Measurements from ENCODE around the gene BPIFA3.

The BPIFA3 gene

DNA sequence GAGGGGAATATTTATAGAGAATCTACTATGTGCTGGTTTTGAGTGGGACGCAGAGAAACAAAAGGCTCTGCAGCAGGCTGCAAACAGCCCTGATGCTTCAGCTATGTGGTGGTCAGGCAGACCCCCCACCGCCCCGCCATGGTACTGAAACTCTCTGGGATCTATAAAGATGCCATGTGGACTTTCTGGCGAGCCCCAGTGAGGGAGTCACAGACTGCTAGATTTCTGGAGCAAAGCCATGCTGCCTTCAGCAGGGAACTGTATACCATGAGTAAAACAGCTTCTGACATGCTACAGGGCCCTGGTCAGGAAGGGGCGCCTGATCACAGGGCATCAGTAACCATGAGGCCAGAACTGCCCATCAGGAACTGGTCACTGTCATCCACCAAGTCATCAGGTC is 46.6 kb downstream of the BPIFA3 start:
- DNase-seq (ENCODE audit: low spot score) = no peak

- no peak for DNase-seq (ENCODE audit: low spot score)
Measured at GRCh38 chr20:33267701-33268100, 50.5 kb downstream of the BPIFA3 start.

- DNase-seq (ENCODE audit: low spot score) = no peak
Measured at GRCh38 chr20:33272155-33272873, 55.2 kb downstream of the BPIFA3 start.

DNA sequence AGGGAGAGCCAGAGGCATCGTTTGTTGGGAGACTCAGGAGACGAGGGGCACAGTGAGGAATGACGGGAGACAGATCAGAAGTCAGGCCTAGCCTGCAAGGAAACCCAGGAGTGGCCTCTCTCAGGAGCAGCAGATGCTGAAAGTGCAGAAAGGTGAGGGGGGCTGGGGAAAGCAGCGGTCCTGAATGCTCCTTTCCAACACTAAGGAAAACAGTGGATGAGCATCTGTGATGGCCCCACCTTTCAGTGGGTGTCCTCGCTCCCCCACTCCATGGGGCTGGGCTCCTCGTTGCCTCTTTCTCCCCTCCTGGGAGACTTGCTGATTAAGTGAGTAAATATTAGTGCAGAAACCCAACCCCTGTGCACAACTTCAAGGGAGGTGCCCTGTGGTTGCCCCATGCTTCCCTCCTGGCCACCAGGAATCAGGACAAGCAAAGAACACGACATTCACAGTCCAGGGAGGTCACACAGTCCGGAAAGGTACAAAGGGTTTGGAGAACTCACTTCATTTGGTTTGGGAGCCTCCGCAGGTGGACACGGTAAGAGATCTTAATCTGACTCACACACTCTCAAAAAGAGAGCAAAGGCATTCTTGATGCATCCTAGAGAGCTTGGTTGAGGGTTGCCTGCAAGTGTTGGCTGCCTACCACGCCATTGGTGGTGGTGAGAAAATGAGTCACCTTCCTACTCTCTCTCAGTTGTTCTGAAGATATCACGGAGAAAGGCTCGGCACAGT is 56.1 kb downstream of the BPIFA3 start:
- no peak for DNase-seq (ENCODE audit: low spot score)

GRCh38 chr20:33275215-33275614 is 58.1 kb downstream of the BPIFA3 start:
- DNase-seq (ENCODE audit: low spot score) = no peak

DNA sequence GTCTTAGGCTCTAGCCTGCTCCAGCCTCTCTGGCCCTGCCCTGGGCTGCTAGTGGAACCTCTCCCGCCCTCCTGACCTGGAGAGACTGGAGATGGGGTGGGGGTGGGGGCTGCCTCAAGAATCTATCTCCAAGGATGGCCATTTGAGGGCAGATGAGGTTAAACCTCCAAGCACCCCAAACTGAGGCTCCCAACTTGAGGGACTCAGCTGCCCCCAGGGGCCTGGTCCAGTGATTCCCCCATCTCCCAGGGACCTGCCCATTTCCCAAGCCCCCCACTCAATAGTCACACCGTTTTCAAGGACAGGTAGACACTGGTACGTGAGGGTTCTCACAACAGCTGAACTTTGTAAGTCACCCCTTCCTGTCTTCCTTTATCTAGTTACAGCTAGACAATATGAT is 58.7 kb downstream of the BPIFA3 start:
- no peak for DNase-seq (ENCODE audit: low spot score)

DNA sequence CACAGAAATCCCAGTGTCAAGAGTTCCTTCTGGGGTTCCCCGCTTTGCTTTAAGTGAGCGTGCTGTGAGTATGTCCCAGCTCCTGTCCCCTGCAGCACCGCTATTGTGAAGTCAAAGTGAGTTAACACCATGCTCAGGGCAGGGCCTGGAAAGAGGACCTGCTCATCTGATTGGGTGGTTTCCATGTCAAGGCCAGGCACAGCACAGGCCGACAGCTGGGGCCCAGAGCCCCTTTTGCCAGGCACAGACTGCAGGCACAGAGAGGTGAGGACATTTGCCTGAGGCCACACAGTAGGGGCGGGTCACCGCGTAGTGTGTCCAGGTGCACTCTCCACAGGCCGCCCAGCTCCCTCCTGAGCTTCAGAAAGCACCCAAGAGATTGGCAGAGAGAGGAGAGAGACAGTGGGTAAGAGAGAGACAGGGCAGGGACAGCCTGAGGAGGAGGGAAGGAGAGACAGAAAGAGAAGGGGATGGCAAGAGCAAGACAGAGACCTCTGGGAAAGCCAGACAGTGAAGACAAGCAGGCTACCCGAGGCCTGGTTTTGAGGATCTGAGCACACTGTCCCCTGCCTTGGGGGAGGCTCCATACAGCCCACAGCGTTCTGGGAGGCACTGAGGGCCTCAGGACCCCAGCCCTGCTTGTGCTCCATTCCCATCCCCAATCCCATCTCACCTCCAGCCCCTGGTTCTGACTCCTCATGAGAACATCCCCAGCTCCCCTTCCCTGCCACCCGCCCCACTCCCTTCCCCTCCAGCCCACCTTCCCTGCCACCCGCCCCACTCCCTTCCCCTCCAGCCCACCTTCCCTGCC is 59.4 kb downstream of the BPIFA3 start:
- DNase-seq (ENCODE audit: low spot score) = no peak

All from HuH-7 (cell line).